Effector CD8-positive, alpha-beta T cell (primary cell): ENCODE data around the gene IGFBP5.

ENCODE experiments used
- DNase-seq: peaks from one replicate; lab custom pipeline; 2025; lab: John Stamatoyannopoulos, UW

IGFBP5 gene

DNA sequence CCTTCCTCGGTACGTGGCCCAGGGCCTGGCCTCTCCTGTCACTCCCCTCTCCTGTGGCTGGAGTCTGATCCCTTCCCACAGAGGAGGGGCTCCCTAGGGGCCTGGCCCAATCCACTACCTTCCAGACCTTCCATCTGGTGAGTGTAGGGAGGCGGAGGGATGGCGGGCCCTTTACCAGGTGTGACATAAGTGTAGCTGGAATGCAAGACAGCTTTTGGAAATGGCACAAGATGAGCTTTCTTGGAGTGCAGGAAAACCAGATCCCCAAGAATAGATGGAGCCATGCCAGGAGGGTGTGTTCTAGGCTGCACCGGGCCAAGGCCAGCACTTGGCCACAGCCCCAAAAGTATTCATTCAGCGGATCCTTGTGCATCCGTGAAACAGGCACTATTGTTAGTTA, 30.1 kb downstream of the IGFBP5 start:
- no peak for DNase-seq

DNA sequence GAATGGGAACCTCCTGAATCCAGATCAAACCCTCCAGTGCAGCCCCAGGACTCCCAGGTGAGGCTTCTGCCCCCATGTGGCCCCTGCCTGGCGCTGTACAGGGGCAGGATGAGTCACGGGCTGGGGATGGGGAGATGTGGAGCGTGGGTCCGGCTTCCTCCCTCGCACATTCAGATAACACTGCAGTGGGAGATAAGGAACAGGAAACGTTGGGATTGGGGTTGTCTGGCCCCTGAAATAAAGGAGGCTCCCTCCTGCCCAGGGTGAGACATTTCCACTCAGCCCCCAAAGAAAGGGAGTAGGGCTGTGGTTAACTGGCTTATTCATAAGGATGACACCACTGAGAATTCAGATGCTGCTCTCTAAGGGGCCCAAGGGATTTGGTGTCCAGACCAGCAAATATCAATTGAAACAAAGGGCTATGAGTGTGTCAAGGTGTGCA, 30.7 kb downstream of the IGFBP5 start:
- DNase-seq: no peak

DNA sequence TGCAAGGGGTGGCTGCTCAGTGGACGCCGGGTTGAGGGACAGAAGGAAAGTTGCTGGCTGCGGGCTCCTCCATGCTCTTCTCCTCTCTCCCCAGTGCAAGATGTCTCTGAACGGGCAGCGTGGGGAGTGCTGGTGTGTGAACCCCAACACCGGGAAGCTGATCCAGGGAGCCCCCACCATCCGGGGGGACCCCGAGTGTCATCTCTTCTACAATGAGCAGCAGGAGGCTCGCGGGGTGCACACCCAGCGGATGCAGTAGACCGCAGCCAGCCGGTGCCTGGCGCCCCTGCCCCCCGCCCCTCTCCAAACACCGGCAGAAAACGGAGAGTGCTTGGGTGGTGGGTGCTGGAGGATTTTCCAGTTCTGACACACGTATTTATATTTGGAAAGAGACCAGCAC, 31.5 kb downstream of the IGFBP5 start:
- no peak for DNase-seq

DNA sequence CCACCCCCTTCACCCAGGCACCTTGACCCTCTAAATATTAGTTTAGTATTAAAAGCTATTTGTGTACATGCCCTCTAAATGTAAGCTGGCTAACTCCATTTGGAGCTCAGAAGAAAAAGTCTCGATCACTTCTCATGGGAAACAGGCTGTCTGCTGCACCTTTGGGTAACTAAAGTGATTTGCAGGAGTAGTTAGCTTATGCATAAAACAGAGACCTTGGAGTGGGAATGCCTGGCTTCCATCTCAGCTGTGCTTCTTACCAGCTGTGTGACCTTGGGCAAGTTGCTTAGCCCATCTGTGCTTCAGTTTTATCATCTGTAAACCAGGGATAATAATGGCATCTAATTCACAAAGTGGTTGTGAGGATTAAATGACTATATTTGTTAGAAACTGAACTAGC, 32.2 kb downstream of the IGFBP5 start:
- no peak for DNase-seq

DNA sequence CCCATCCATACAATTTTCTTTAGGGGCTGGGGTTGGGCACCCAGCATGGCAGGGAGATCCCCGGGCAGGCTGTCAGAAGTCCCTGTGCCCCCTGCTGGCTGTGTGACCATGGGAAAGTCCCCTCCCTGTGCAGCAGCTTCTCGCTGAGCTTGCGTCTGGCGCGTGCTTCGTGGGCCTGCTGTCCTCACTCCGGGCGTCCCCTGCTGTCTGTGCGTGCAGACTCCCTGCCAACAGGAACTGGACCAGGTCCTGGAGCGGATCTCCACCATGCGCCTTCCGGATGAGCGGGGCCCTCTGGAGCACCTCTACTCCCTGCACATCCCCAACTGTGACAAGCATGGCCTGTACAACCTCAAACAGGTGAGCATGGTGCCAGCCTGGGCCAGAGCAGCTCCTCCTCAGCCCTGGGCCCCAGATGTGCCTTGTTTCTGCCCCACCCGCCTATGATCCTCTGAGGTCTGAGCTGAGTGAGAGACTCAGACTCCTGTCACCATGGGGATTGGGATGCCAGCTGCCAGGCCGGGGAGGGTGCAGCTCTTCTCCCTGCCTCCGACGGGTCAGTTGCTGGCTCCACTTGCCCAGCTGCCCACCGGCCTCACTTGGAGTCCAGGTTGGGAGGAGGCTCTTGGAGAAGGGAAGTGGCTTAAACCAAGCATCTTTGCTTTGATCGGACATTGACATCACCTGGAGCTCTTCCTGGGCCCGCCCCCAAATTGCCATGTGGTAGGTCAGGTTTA, 33.5 kb downstream of the IGFBP5 start:
- no peak for DNase-seq

DNA sequence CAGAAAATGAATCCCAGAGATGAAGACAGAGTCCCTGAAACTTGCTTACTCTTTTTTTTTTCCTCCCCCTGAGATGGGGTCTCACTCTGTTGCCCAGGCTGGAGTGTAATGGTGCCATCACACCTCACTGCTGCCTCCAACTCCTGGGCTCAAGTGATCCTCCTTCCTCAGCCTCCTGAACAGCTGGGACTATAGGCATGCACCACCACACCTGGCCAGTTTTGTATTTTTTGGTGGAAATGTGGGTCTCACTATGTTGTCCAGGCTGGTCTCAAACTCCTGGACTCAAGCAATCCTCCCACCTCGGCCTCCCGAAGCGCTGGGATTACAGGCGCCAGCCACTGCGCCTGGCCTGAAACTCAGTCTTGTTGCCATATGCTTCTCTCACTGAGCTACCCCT, 34.3 kb downstream of the IGFBP5 start:
- no peak for DNase-seq

DNA sequence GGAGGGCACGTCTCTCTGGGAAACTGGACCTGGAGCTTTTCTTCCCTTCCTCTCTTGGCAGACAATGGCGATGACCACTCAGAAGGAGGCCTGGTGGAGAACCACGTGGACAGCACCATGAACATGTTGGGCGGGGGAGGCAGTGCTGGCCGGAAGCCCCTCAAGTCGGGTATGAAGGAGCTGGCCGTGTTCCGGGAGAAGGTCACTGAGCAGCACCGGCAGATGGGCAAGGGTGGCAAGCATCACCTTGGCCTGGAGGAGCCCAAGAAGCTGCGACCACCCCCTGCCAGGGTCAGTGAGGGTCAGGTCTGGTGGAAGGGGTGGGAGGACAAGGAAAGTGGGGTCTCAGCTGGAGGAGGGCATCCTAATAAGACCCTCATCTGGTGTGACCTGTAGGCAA, 34.9 kb downstream of the IGFBP5 start:
- no peak for DNase-seq

DNA sequence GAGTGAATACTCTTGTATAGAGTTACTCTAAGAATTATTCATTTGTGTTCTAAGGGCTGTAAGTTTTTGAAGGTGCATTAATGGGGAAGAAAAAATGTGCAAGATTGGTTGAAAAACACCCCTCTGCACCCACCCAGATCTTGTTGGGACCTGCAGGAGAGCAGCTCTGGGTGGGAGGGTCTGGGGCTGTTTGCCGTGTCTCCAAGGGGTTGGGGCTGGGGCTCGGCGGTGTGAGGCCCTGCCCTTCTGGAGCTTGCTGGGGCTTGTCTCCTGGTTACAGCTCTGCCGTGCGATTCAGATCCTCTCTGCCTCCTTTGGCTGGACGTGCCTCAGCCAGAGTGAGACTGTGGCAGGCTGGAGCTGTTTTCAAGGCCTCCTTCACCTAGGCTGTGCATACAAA, 36.1 kb downstream of the IGFBP5 start:
- no peak for DNase-seq

DNA sequence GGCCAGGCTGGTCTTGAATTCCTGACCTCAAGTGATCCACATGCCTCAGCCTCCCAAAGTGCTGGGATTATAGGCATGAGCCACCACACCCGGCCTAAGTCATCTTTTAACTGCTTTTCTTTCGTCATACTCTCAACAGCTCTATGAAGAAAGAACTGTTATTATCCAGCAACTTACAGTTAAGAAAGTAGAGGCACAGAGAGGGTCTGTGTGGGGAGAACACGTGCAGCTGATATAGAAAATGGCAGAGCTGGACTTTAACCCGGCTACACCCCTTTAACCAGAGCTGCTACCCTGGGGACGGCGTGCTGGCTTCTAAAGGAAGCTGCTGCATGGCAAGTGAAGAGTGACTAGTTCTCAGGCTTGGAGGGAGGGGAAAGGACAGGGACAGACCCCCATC, 36.6 kb downstream of the IGFBP5 start:
- DNase-seq: no peak

DNA sequence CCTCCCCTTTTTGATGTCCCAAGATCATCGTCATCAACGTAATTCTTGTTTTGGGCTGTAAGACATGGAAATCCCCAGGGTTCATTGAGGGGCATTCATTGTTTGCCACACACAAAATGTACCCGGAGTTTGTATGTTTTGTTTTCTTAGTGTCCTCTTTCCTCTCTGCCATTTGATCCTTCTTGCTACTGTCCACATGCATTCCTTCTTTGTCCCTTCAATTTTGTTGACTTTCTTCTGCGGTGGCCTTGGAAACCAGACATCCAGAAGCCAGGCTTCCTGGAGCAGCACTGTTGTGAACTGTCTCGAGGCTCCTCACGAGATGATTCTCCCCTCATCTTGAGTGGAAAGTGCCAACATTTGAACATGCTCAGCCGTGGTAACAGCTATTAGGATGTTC, 37.4 kb downstream of the IGFBP5 start:
- DNase-seq: no peak

DNA sequence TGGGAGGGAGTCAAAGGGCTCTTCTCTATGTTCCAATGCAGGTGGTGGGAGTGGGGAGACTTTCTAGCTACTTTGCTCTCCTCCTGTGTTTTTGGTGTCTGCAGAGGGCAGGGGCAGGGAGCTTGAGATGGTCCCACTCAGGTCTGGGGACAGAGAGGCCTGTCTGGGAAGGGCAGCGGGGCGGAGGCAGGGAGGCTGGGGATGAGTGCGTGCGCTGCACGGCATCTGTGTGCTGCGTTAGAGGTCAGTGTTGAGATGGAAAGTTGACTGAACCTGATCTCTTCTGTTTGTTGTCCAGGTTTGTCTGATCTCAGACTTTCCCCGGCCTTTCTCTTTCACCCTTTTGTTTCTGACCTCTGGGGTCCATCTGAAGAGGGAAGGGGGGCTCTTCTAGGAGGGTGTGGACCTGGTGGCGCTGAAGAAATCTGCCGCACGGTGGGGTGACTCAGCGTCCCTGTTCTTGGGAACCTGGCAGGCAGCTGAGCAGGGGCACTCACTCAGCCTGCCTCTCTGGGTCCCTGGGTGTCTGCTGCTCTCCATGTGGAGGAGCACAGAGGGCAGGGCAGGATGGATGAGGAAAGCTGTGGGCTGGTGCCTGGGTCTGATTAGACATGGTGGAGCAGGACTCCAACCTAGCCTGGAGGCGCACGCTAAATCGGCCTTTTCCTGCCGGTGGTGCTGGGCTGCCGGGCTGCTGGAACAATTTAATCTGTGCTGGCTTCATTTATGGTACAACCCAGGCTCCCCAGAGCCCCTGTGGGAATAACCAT, 38.1 kb downstream of the IGFBP5 start:
- no peak for DNase-seq

DNA sequence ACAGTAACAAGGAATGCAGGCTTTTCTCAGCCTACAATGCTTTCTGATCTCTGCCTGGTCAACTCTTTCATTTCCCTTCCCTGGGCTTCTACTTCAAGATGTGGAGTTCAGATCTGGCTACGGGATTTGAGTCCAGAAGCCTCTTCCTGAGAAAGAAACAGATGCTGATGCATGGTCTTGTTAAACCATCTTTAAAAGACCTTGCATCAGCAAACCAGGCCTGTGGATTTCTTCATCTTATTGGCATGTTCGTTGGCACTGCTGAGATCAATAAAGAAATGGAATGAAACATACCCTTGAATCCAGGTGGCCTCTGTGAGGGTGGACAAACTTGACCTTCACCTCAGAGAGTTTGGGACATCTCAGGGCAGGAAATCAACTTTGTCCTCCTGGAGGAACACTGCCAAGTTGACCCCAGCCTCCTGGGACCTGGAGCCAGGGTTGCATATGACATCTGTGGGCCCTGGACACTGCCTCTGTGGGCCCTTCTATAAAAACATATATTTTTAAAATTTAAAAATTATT, 40.8 kb downstream of the IGFBP5 start:
- no peak for DNase-seq

DNA sequence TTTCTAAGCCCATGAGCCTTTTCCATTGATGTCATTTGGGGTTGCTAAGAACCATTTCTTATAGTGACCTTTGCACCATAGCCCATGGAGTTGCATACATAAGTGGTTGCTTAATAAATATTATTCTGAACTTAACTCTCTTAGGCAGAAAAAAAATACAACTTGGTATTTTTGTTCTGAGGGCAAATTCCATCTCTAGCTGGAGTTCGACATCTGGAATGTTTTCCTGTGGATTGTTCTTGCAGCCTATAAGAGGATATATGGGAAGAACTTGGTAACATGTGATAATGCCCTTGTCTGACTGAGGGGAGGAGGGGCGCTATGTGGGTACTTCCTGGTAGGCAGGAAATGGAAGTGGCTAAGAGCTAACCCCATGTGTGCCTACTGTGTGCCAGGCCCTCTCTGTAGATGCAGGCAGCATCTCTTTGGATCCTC, 41.4 kb downstream of the IGFBP5 start:
- DNase-seq: no peak

DNA sequence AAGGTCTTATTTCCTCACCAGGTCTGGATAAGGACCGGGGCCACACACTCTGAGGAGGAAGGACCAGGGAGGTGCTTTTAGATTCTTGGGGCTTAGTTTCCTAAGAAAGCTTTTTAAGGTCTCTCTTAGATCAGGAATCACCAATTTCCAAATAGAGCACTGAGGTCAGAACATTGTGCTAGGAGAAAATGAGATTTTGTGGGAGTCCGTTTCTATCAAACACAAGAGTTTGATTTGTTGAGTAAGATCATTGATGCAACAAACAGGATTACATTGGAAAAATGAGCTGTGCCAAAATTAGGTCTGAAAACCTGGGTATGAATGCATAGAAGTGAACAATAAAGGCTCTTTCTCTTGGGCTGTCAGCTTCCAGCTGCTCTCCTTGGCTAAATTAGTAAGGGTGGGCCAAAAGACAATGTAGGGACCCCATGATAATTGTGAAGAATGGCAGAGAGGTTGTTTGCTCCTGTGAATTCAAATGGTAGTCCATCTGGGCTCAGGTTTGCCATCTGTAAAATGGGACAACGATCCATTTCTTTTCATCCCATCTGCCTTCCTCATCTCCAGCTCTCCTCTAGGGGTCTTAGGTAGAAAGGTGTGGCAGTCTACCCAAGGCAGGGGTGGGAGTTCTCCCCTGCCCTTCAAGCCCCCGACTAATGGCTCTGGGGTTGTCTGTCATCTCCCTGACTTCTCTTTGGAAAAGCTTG, 42.1 kb downstream of the IGFBP5 start:
- no peak for DNase-seq

DNA sequence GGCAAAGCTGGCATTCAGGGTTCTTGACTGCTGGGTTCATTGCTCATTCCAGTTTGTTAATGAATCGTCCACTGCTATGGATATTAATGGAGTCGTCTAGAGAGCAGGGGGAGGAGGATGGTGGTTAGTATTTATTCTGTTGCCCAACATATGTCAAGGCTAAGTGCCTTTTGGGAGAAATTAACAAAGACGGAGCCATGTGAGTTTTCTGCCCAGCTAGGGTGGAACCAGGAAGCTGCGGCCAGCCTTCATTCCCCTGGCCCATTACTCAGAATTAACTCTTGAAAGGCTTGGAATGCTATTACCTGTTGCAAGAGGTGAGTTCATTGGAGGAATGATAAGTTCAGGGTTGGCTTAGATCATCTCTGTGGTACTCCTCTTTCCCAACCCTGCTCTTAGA, 42.8 kb downstream of the IGFBP5 start:
- no peak for DNase-seq

DNA sequence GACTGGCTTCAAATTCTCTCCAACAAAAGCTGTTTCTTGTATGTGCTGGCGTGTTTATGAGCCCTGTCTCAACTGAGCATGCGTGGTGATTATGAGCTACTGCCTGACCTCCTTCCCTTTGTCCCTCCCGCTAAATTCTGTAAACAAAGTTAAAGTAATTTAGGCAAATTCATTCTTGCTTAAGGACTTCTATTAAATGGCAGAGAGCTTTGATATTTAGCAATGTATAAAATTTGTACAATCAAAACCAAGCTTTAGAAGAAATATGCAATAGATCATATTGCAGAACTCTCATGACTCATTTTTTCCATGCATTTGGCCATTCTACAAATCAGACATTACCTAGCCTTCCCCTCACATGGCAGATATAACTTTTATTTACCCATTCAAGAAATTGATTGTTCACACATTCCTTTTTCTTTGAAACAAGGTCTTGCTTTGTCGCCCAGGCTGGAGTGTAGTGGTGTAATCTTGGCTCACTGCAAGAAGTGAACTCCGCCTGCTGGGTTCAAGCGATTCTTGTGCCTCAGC, 43.9 kb downstream of the IGFBP5 start:
- DNase-seq: no peak

DNA sequence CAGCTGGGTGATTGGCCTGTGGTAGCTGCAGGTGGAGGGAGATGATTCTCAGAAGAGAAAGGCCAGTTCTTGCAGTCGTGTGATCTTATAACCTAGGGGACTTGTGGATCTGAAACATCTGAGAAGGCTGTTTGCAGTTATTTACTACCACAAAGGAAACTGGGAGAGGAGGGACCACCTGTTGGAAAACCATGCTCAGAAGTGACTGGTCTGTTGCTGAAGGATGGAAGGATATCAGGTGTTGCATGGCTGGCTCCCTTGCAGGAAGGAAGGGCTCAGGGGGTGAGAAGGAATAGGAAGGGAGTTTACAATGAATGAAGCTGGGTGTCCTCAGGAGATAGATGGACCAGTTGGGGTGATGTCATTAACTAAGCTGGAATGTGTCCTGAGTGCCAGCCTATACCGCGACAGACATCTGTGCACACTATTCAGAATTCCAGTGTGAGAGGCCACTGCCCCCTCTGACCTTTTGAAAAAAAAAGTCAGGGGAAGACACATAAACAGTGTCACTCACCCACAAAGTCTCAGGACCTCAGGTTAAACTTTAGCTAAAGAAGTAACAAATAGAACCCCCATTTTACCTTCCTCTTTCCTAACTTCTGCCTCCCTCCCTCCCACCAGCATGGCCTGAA, 44.6 kb downstream of the IGFBP5 start:
- DNase-seq: no peak

DNA sequence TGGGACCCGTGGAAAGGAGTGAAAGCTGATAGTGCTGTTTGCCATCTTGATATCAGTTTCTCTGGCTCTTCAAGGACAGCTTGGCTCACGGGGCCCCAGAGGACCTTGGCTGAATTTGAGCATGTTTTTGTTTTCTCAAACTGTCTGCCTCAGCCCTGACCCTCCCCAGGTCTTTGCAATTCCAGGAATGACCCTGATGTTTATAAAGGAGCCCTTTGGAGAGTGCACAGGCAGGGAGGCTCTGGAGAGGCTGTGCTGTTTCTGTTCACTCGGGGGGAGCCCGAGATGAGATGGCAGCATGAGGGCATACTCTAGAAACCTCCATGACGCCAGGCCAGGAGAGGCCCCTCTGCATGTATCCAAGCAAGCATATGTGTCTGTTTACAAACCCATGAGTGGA, 45.8 kb downstream of the IGFBP5 start:
- no peak for DNase-seq

DNA sequence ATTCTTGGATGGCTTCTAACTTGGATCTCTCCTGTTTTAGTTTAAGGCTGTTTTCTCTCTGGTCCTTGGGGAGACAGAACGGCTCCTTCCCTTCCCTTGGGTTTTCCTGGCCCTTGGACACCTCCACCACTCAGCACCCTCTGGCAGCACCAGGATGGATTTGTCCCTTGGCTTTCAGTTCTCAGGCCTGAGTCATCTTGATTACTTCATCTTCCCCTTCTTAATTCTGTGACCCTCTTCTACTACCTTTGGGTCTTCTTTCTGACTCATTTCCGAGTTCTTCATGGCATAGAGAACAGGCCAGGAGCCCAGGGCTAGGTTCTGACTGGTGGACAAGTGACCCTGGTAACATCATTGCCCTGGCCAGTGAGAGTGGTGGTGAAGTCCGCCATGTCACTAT, 47.2 kb downstream of the IGFBP5 start:
- no peak for DNase-seq

DNA sequence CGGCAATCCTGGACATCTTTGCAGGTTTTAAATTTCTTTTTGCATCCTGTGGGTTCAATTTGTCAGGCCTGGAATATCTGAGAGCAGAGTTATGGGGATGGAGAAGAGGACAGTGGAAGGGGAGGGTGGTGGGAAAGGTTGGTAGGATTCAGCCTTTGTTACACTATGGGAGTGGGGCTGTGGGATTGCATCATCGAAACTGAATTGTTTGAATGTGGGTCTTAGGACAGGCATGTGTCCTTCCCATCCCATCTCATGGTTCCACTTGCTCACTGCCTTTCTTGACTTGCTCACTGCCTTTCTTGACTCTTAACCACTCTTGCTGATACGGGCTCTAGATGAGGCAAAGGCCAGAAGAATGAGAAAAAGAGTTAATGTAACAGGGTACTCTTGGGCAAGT, 49.2 kb downstream of the IGFBP5 start:
- no peak for DNase-seq

DNA sequence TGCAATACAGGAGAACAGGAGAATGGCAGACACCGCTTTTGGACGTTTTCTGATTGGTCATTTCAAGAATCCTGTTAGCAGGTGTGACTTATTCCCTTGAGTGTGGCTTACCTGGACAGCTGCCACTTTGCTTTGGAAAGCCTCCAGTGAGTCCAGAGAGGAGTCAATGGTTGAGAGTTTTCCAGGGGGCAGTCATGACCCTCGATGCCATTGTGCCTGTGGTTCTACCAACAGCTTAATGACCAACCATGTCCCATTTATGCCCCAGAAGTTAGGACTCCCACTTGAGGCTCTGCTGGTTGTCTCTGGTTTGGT, 49.8 kb downstream of the IGFBP5 start:
- DNase-seq: no peak
